GM20000 (cell line): ENCODE measurements around the gene DDHD1.

Experiments
- DNase-seq: peaks from one replicate; pipeline ENCODE4 v3.0.0; 2012; ENCODE audit warnings: low spot score
- CTCF ChIP-seq: IDR thresholded peaks from 2 replicates; pipeline ENCODE4 v1.5.1; 2012; ENCODE audit warnings: mild to moderate bottlenecking, control low read depth; ENCODE audit errors: extremely low read depth, missing control alignments

DDHD1 gene

DNA sequence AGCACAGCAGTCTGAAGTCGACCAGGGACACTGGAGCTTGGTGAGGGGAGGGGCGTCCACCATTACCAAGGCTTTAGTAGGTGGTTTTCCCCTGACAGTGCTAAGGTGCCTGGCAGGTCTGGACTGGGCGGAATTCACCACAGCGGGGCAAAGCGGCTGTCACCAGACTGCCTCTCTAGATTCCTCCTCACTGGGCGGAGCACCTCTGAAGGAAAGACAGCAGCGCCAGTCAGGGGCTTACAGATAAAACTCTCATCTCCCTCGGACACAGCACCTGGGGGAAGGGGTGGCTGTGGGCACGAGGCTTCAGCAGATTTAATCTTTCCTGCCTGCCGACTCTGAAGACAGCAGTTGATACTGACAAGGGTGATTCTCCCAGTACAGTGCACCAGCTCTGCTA, 39.1 kb downstream of the DDHD1 start:
- DNase-seq = no peak
- no peak for TF ChIP-seq CTCF

GRCh38 chr14:53110096-53110495, 43.0 kb downstream of the DDHD1 start:
- no peak for TF ChIP-seq CTCF
- no peak for DNase-seq

DNA sequence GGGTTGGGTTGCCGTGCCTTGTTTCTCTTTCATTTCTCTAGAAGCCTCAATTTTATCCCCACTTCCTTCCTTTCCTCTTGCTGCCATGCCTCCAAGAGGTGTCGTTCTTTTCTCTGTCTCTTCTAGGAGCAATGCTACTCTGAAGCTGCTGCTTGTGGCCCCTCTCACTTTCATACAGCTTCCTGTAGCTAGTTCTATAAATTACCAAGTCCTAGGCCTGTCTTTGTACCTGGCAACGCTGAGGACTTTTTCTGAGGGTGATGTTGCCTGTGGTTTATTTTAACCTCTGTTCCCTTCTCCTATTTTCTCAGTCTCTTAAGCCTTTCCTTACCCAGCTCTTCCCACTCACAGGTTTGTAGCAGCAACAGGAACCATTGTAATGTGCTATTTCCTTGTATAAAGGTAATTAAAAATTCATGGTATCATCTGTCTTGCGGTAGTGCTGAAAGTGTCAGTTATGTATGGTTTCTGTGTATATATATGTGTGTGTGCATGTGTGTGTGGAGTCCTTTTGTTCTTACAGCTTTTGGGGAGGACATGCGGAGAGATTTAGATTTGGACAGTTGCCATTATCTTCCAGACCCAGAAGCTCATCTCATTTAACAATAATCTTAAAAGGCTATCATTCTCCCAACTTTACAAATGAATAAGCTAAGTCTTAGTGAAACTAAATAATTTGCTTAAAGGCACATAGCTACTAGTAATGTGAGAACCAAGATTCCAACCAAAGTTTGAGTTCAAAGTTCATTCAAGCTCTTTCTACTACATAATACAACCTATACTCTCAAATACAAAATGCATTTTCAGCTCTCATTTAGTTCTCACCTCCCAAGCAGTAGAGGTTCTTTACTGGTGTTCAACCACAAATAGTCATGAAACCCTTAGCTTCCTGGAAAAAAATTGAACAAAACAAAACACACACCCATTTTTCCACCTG, 43.8 kb downstream of the DDHD1 start:
- peak; percentile 56 for DNase-seq
- no peak for TF ChIP-seq CTCF

GRCh38 chr14:53108292-53109104, 44.6 kb downstream of the DDHD1 start:
- TF ChIP-seq CTCF = no peak
- DNase-seq = no peak

- no peak for TF ChIP-seq CTCF
- no peak for DNase-seq
Observed at GRCh38 chr14:53106768-53107167, 46.4 kb downstream of the DDHD1 start.

- DNase-seq = no peak
Observed at GRCh38 chr14:53103636-53104340, 49.3 kb downstream of the DDHD1 start.

More at GRCh38 chr14:53103636-53104340, 49.3 kb downstream of the DDHD1 start:
- no peak for TF ChIP-seq CTCF
